SK-N-SH (cell line): ENCODE data around the gene CASP8. TPM values are rescaled to one million over a fixed set of nuclear protein-coding genes. Genes with fewer than 3 reads are reported as not detected.

Experiments used
- CTCF ChIA-PET: fragments of 300-600, 350-600 bp; formaldehyde crosslinking; extraction: SDS; loops from one replicate; lab custom pipeline; 2021; lab: Yijun Ruan, JAX
- POLR2A ChIA-PET: fragments of 350-600 bp; sonication (Branson Sonifier 250); formaldehyde crosslinking; extraction: SDS; loops from one replicate; lab custom pipeline; 2020; ENCODE audit warnings: antibody characterized with exemption, inconsistent platforms; lab: Yijun Ruan, JAX
- DNase-seq: peaks from one replicate; pipeline ENCODE4 v3.0.0; 2012
- H2AFZ ChIP-seq: fragments of 200-600 bp; sonication (generic); 2 replicates; pipeline ENCODE4 v1.8.1; 2016; ENCODE audit warnings: antibody characterized with exemption, mild to moderate bottlenecking, low read depth
- H3F3A ChIP-seq: fragments of 200-600 bp; sonication (generic); replicated peaks from 2 replicates; pipeline ENCODE3; 2016; ENCODE audit warnings: antibody characterized with exemption, mild to moderate bottlenecking; ENCODE audit not compliant: insufficient read depth
- H3K27ac ChIP-seq, 2 experiments: fragments of 200-500 bp in 1 of 2; fragments of 200-600 bp in 1 of 2; sonication (Bioruptor generic) in 1 of 2; sonication (generic), shearing (Covaris generic) in 1 of 2; 2 replicates each; pipeline versions ENCODE4 v1.5.1 to v1.6.1; 2014 to 2016; ENCODE audit warnings: low read depth in 2 of 2, inconsistent platforms in 1 of 2, low read length in 1 of 2, mild to moderate bottlenecking in 1 of 2, mixed read lengths in 1 of 2
- H3K27me3 ChIP-seq: fragments of 200-600 bp; sonication (generic), shearing (Covaris generic); 2 replicates; pipeline ENCODE4 v1.6.1; 2016; ENCODE audit warnings: mixed run types; ENCODE audit not compliant: insufficient read depth
- H3K36me3 ChIP-seq, 2 experiments: fragments of 200-500 bp in 1 of 2; fragments of 200-600 bp in 1 of 2; sonication (Bioruptor generic) in 1 of 2; sonication (generic) in 1 of 2; replicated peaks in 1 of 2; 2 replicates each; pipeline versions ENCODE3 to v1.5.1; 2014 to 2016; ENCODE audit warnings: low read length in 1 of 2, mild to moderate bottlenecking in 1 of 2; ENCODE audit not compliant: insufficient read depth in 2 of 2, control insufficient read depth in 1 of 2
- H3K4me1 ChIP-seq, 2 experiments: fragments of 200-500 bp in 1 of 2; fragments of 200-600 bp in 1 of 2; sonication (Bioruptor generic) in 1 of 2; sonication (generic), shearing (Covaris generic) in 1 of 2; 2 replicates each; pipeline versions ENCODE4 v1.5.1 to v1.6.1; 2014 to 2016; ENCODE audit warnings: low read depth in 1 of 2, low read length in 1 of 2, mixed run types in 1 of 2; ENCODE audit not compliant: insufficient read depth in 2 of 2, control insufficient read depth in 1 of 2
- H3K4me2 ChIP-seq: fragments of 200-600 bp; sonication (generic), shearing (Covaris generic); 2 replicates; pipeline ENCODE4 v1.6.1; 2017; ENCODE audit warnings: mixed run types
- H3K4me3 ChIP-seq, 2 experiments: fragments of 200-500 bp in 1 of 2; fragments of 200-600 bp in 1 of 2; sonication (Bioruptor generic) in 1 of 2; sonication (generic), shearing (Covaris generic) in 1 of 2; 2 replicates each; pipeline versions ENCODE4 v1.5.1 to v1.8.1; 2014 to 2016; ENCODE audit warnings: low read depth in 2 of 2, inconsistent platforms in 1 of 2, low read length in 1 of 2, mild to moderate bottlenecking in 1 of 2, mixed read lengths in 1 of 2, moderate library complexity in 1 of 2
- H3K79me2 ChIP-seq: fragments of 200-600 bp; sonication (generic); 2 replicates; pipeline ENCODE4 v1.8.1; 2017; ENCODE audit warnings: mild to moderate bottlenecking; ENCODE audit not compliant: insufficient read depth
- H3K9ac ChIP-seq: fragments of 200-600 bp; sonication (generic); 2 replicates; pipeline ENCODE4 v1.6.1; 2017; ENCODE audit warnings: mixed run types
- H3K9me2 ChIP-seq: fragments of 200-600 bp; sonication (generic); 2 replicates; pipeline ENCODE4 v1.6.1; 2017; ENCODE audit warnings: mixed run types
- H3K9me3 ChIP-seq: fragments of 200-600 bp; sonication (generic); 2 replicates; pipeline ENCODE4 v1.6.1; 2017; ENCODE audit warnings: mixed run types, mild to moderate bottlenecking, moderate library complexity
- H4K20me1 ChIP-seq: fragments of 200-600 bp; sonication (generic); 2 replicates; pipeline ENCODE4 v1.6.1; 2017; ENCODE audit warnings: mild to moderate bottlenecking, mixed run types; ENCODE audit not compliant: insufficient read depth
- CTCF ChIP-seq: fragments of 200-600 bp; sonication (generic); IDR thresholded peaks from 2 replicates; pipeline ENCODE4 v1.6.1; 2017; ENCODE audit warnings: antibody characterized with exemption, mild to moderate bottlenecking, moderate library complexity
- FOSL2 ChIP-seq: IDR thresholded peaks from 2 replicates; pipeline ENCODE4 v1.4.0; 2012; ENCODE audit warnings: low read depth, mild to moderate bottlenecking, moderate library complexity, borderline replicate concordance
- FOXJ3 ChIP-seq: sonication (generic); formaldehyde crosslinking; IDR thresholded peaks from 2 replicates; pipeline ENCODE4 v1.5.1; 2020; ENCODE audit warnings: mild to moderate bottlenecking, missing genetic modification reagents
- MAX ChIP-seq: IDR thresholded peaks from 2 replicates; pipeline ENCODE4 v1.4.0; 2012; ENCODE audit warnings: low read depth
- MEF2A ChIP-seq: IDR thresholded peaks from 2 replicates; pipeline ENCODE4 v1.4.0; 2012; ENCODE audit warnings: low read depth, borderline replicate concordance
- MXI1 ChIP-seq: IDR thresholded peaks from 2 replicates; pipeline ENCODE4 v1.6.1; 2012; ENCODE audit warnings: mild to moderate bottlenecking, low read depth, low read length, improper control_type of control experiment
- NFIC ChIP-seq: IDR thresholded peaks from 2 replicates; pipeline ENCODE4 v1.4.0; 2012; ENCODE audit warnings: borderline replicate concordance
- NRF1 ChIP-seq: IDR thresholded peaks from 2 replicates; pipeline ENCODE4 v1.6.1; 2012; ENCODE audit warnings: low read depth, mild to moderate bottlenecking, low read length
- PBX3 ChIP-seq: IDR thresholded peaks from 2 replicates; pipeline ENCODE4; 2012
- RCOR1 ChIP-seq: fragments of 150-350 bp; IDR thresholded peaks from 2 replicates; pipeline ENCODE4 v1.6.1; 2017; ENCODE audit warnings: antibody characterized with exemption, low read length
- REST ChIP-seq: IDR thresholded peaks from 2 replicates; pipeline ENCODE4 v1.6.1; 2012; ENCODE audit warnings: mild to moderate bottlenecking, low read depth, low read length, moderate library complexity
- RFX5 ChIP-seq: IDR thresholded peaks from 2 replicates; pipeline ENCODE4 v1.6.1; 2012; ENCODE audit warnings: mild to moderate bottlenecking, improper control_type of control experiment, low read length
- RXRA ChIP-seq: IDR thresholded peaks from 2 replicates; pipeline ENCODE4 v1.4.0; 2012; ENCODE audit warnings: low read depth, mild to moderate bottlenecking, borderline replicate concordance
- SMC3 ChIP-seq: IDR thresholded peaks from 2 replicates; pipeline ENCODE4 v1.6.1; 2012; ENCODE audit warnings: low read depth, low read length, improper control_type of control experiment
- TCF12 ChIP-seq: IDR thresholded peaks from 2 replicates; pipeline ENCODE4 v1.4.0; 2012
- USF1 ChIP-seq: IDR thresholded peaks from 2 replicates; pipeline ENCODE4 v1.4.0; 2012; ENCODE audit warnings: low read depth, borderline replicate concordance
- WGBS: methylation state at CpG from one replicate; pipeline ENCODE4 v1.1.6; 2017; ENCODE audit warnings: low lambda C conversion rate; 5-methylcytosine and 5-hydroxymethylcytosine counted together
- polyA plus RNA-seq, 3 experiments: library from polyadenylated mRNA; depleted of rRNA; stranded (reverse); fragments of >200 nt; gene quantifications; 2 replicates each; pipeline ENCODE4 v1.2.3, GENCODE V29; 2012

The CASP8 gene
- polyA plus RNA-seq, 1 of the 3 experiments (the other 2 are of a cell fraction) = 13.1 TPM

DNA sequence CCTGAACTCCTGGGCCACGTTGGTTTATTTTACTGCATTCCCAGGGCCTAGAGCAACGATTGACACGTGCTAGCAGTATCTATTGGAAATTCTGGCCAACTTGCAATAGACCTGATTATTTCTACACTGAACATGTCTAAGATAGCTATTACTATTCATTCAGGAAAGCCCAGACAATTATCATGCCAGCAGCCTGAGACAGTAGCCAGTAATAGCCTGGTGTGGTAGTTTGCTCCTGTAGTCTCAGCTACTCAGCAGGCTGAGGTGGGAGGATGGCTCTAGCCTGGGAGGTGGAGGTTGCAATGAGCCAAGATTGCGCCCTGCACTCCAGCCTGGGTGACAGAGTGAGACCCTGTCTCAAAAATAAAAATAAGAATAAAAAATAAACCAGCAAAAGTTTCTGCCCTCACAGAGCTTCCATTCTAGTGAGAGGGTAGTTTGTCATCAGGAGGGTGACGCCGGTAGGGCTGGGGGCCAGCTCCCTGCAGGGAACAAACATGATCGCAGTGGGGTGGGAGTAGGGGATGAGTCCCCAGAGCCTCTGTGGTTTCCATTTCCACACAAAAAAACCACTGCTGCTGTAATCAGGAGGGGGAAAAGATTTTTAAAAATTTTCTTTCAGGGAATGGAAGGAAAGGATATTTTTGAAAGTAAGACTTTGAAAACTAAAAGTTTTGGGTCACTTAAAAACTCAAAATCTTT, 4.3 kb downstream of the CASP8 start:
- no peak overlapping the region for H3K4me2 ChIP-seq

More for the DNA sequence above, 4.3 kb downstream of the CASP8 start:
- Histone ChIP-seq H3K9ac (no peak overlapping the region), H3K9me3 (no peaks in the 10 kb centered on the region), H3K79me2 (peaks cover 29% of the 10 kb centered on the region), H3K36me3 (peaks cover 2 to 5% of the 10 kb centered on the region in 2 experiments), H3K27me3 (no peaks in the 10 kb centered on the region)
- TF ChIP-seq NRF1 (no peak), SMC3 (no peak), MEF2A (no peak), RFX5 (no peak), MAX (no peak), FOXJ3 (no peak), RXRA (no peak), FOSL2 (no peak), REST (no peak), PBX3 (no peak), CTCF (no peak), MXI1 (no peak), USF1 (no peak), NFIC (no peak), RCOR1 (no peak), TCF12 (no peak)
- TF ChIP-seq, all 33 proteins: peak for 0
- H3K27ac ChIP-seq = no peak overlapping the region
- H4K20me1 ChIP-seq = no peaks in the 10 kb centered on the region
- H2AFZ ChIP-seq = no peak overlapping the region
- WGBS = 98% methylated on average over 7 of the region's 7 CpGs
- H3K4me3 ChIP-seq = no peak overlapping the region
- no peaks in the 10 kb centered on the region for H3K9me2 ChIP-seq
- no peak for DNase-seq
- CTCF ChIA-PET = interaction anchor here (1.2 kb wide), 1 partner anchor 494 kb away, joined by 3 read pairs; no protein-coding TSS in a partner anchor
- POLR2A ChIA-PET = no interaction called here
- peaks cover 5% of the 10 kb centered on the region for H3F3A ChIP-seq
- H3K4me1 ChIP-seq = peaks cover 0 to 15% of the 10 kb centered on the region in 2 experiments; a peak in 2 of 4 replicates
